HCT116 (cell line): ENCODE measurements around the gene SPA17. TPM values are rescaled to one million over a fixed set of nuclear protein-coding genes. Genes with fewer than 3 reads are reported as not detected.

Experiments used
- ATAC-seq: fragments of 200-7000 bp; cut with Tn5 transposase; 2 replicates; pipeline ENCODE4 v1.9.1; 2020; ENCODE audit warnings: mild to moderate bottlenecking, moderate library complexity
- BruUV-seq: library from RNA; stranded (reverse); fragments of 400-500 nt; replicated peaks from 2 replicates; lab custom pipeline; 2021; lab: Mats Ljungman, UMichigan
- CTCF ChIA-PET: fragments of 300-600 bp; sonication (Branson Sonifier 250); formaldehyde crosslinking; loops from one replicate; lab custom pipeline; 2021; ENCODE audit warnings: antibody characterized with exemption; lab: Charles Lee
- POLR2A ChIA-PET: fragments of 300-600, 350-600 bp; sonication (Branson Sonifier 250); formaldehyde crosslinking; loops from one replicate; lab custom pipeline; 2021; ENCODE audit warnings: antibody characterized with exemption; lab: Charles Lee
- RAD21 ChIA-PET, 2 experiments: fragments of 300-600 bp; sonication (Branson Sonifier 250); formaldehyde crosslinking; loops; one replicate each; lab custom pipeline; 2023; ENCODE audit warnings: low total read pairs in 2 of 2; ENCODE audit not compliant: uncharacterized antibody in 2 of 2, unreplicated experiment in 2 of 2, low non-redundant PET in 1 of 2; lab: Charles Lee
- DNase-seq: peaks from one replicate; pipeline ENCODE4 v3.0.0-alpha.2; 2010; ENCODE audit warnings: low read depth, low spot score
- H2AFZ ChIP-seq: fragments of 200-600 bp; shearing (Covaris generic), sonication (generic); 2 replicates; pipeline ENCODE4 v1.6.1; 2017; ENCODE audit warnings: low read depth, mixed run types, mixed read lengths, antibody characterized with exemption, low read length; ENCODE audit not compliant: poor library complexity, severe bottlenecking
- H3K27ac ChIP-seq: 2 replicates; pipeline ENCODE4 v1.5.1; 2012; ENCODE audit warnings: low read depth, low read length
- H3K27me3 ChIP-seq: fragments of 200-600 bp; sonication (generic); 2 replicates; pipeline ENCODE4 v1.6.1; 2016; ENCODE audit warnings: mixed run types, low read length, mixed read lengths; ENCODE audit not compliant: insufficient read depth
- H3K36me3 ChIP-seq, 2 experiments: fragments of 200-500 bp in 1 of 2; fragments of 200-600 bp in 1 of 2; sonication (Bioruptor generic) in 1 of 2; sonication (generic) in 1 of 2; 2 replicates each; pipeline versions ENCODE4 v1.5.1 to v1.6.1; 2014 to 2016; ENCODE audit warnings: low read length in 2 of 2, inconsistent platforms in 1 of 2, mixed read lengths in 1 of 2, mixed run types in 1 of 2; ENCODE audit not compliant: insufficient read depth in 2 of 2, control insufficient read depth in 1 of 2
- H3K4me1 ChIP-seq, 2 experiments: fragments of 200-600 bp in 1 of 2; sonication (generic) in 1 of 2; 2 replicates each; pipeline versions ENCODE4 v1.5.1 to v1.6.1; 2012 to 2017; ENCODE audit warnings: low read length in 2 of 2, inconsistent platforms in 1 of 2, mild to moderate bottlenecking in 1 of 2, mixed read lengths in 1 of 2, mixed run types in 1 of 2, moderate library complexity in 1 of 2; ENCODE audit not compliant: insufficient read depth in 2 of 2, control insufficient read depth in 1 of 2
- H3K4me2 ChIP-seq: fragments of 200-600 bp; sonication (generic); 2 replicates; pipeline ENCODE4 v1.6.1; 2017; ENCODE audit warnings: mixed run types, low read length, mixed read lengths
- H3K4me3 ChIP-seq, 2 experiments: fragments of 200-600 bp in 1 of 2; sonication (generic) in 1 of 2; replicated peaks in 1 of 2; 2 replicates each; pipeline ENCODE4 v1.5.1; 2011 to 2016; ENCODE audit warnings: low read length in 2 of 2, control low read depth in 1 of 2, low read depth in 1 of 2, mild to moderate bottlenecking in 1 of 2, mixed read lengths in 1 of 2, mixed run types in 1 of 2
- H3K79me2 ChIP-seq: fragments of 200-600 bp; sonication (generic); 2 replicates; pipeline ENCODE4 v1.6.1; 2017; ENCODE audit warnings: mild to moderate bottlenecking, mixed run types, low read length, moderate library complexity, mixed read lengths; ENCODE audit not compliant: insufficient read depth
- H3K9ac ChIP-seq: fragments of 200-600 bp; sonication (generic); 2 replicates; pipeline ENCODE4 v1.6.1; 2016; ENCODE audit warnings: low read length, mixed read lengths
- H3K9me2 ChIP-seq: fragments of 200-600 bp; sonication (generic), shearing (Covaris generic); 2 replicates; pipeline ENCODE4 v1.6.1; 2017; ENCODE audit warnings: mixed run types, mild to moderate bottlenecking, moderate library complexity; ENCODE audit not compliant: insufficient read depth
- H3K9me3 ChIP-seq, 2 experiments: fragments of 200-500 bp in 1 of 2; fragments of 200-600 bp in 1 of 2; sonication (Bioruptor generic) in 1 of 2; sonication (generic) in 1 of 2; 2 replicates each; pipeline ENCODE4 v1.6.1; 2014 to 2017; ENCODE audit warnings: low read length in 2 of 2, mixed read lengths in 2 of 2, inconsistent platforms in 1 of 2, low read depth in 1 of 2, mild to moderate bottlenecking in 1 of 2, mixed run types in 1 of 2, moderate library complexity in 1 of 2; ENCODE audit not compliant: control insufficient read depth in 1 of 2, insufficient read depth in 1 of 2
- H4K20me1 ChIP-seq: fragments of 200-600 bp; sonication (generic), shearing (Covaris generic); 2 replicates; pipeline ENCODE4 v1.6.1; 2017; ENCODE audit warnings: mixed run types, mild to moderate bottlenecking, moderate library complexity; ENCODE audit not compliant: insufficient read depth
- CBX3 ChIP-seq: IDR thresholded peaks from 2 replicates; pipeline ENCODE4 v1.6.1; 2012; ENCODE audit warnings: low read depth
- CEBPB ChIP-seq: IDR thresholded peaks from 2 replicates; pipeline ENCODE4 v1.6.1; 2012; ENCODE audit warnings: low read depth
- EGR1 ChIP-seq: IDR thresholded peaks from 2 replicates; pipeline ENCODE4 v1.6.1; 2012; ENCODE audit warnings: low read depth
- ELF1 ChIP-seq: IDR thresholded peaks from 2 replicates; pipeline ENCODE4 v1.6.1; 2012; ENCODE audit warnings: low read depth, borderline replicate concordance
- EZH2 ChIP-seq: fragments of 200-600 bp; sonication (generic); IDR thresholded peaks from 2 replicates; pipeline ENCODE4 v1.6.1; 2017; ENCODE audit warnings: antibody characterized with exemption, mixed run types
- EZH2phosphoT487 ChIP-seq: fragments of 200-600 bp; IDR thresholded peaks from 2 replicates; pipeline ENCODE4 v1.6.1; 2018; ENCODE audit warnings: antibody characterized with exemption, borderline replicate concordance
- JUND ChIP-seq: IDR thresholded peaks from 2 replicates; pipeline ENCODE4 v1.6.1; 2012
- POLR2A ChIP-seq: IDR thresholded peaks from 2 replicates; pipeline ENCODE4 v1.7.0; 2011; ENCODE audit warnings: borderline replicate concordance; ENCODE audit not compliant: insufficient read depth, insufficient read length; ENCODE audit errors: extremely low read depth
- RAD21 ChIP-seq: IDR thresholded peaks from 2 replicates; pipeline ENCODE4 v1.6.1; 2012; ENCODE audit warnings: low read depth, mild to moderate bottlenecking
- REST ChIP-seq: IDR thresholded peaks from 2 replicates; pipeline ENCODE4 v1.6.1; 2012; ENCODE audit warnings: low read depth
- SIN3A ChIP-seq: IDR thresholded peaks from 2 replicates; pipeline ENCODE4 v1.6.1; 2012; ENCODE audit warnings: low read depth
- SP1 ChIP-seq: IDR thresholded peaks from 2 replicates; pipeline ENCODE4 v1.6.1; 2012; ENCODE audit warnings: low read depth
- YY1 ChIP-seq: IDR thresholded peaks from 2 replicates; pipeline ENCODE4 v1.6.1; 2011; ENCODE audit warnings: low read length, low read depth, moderate library complexity, mild to moderate bottlenecking; ENCODE audit not compliant: insufficient replicate concordance; ENCODE audit errors: extremely low read depth
- ZFX ChIP-seq: fragments of 450-650 bp; IDR thresholded peaks from 2 replicates; pipeline ENCODE4 v1.6.1; 2017
- intact Hi-C: fragments of 100-400 bp; cut with micrococcal nuclease; formaldehyde crosslinking; loops from 2 replicates; pipeline ENCODE4 v1.10.0; 2022
- total RNA-seq: library from RNA; stranded (reverse); gene quantifications from one replicate; pipeline ENCODE4 v1.2.1, GENCODE V29; 2021; ENCODE audit not compliant: unreplicated experiment
- TF ChIP-seq, protein P1 (sequence below): IDR thresholded peaks from 2 replicates; pipeline ENCODE4 v1.6.1; 2011; ENCODE audit warnings: mild to moderate bottlenecking, low read length, moderate library complexity; ENCODE audit not compliant: insufficient replicate concordance; ENCODE audit errors: extremely low read depth

SPA17 gene
- total RNA-seq, 1 experiment from 2014 or later = 12.9 TPM

DNA sequence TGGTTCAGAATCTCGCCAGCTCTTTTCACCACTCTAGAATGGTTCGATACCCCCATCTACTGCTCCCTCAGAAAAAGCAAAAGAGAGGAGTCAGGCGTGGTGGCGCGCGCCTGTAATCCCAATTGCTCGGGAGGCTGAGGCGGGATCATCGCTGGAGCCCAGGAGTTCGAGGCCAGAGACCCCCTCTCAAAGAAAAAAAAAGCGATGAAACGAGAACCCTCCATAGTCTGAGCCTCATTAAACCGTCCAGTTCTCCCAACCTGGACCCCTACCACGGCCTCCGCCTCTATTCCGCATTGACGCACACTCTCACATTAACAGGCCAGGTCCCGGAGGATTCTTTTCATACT lies 439 bp downstream of the SPA17 start:
- no peaks in the 10 kb centered on the region for H3K9me2 ChIP-seq
- TF ChIP-seq CBX3 (no peak), SP1 (no peak), RAD21 (no peak), ZFX (no peak), SIN3A (no peak), EGR1 (no peak), EZH2 (no peak), REST (no peak), JUND (no peak), YY1 (no peak), CEBPB (no peak), ELF1 (no peak), EZH2phosphoT487 (no peak), POLR2A (no peak)
- TF ChIP-seq, protein P1, sequence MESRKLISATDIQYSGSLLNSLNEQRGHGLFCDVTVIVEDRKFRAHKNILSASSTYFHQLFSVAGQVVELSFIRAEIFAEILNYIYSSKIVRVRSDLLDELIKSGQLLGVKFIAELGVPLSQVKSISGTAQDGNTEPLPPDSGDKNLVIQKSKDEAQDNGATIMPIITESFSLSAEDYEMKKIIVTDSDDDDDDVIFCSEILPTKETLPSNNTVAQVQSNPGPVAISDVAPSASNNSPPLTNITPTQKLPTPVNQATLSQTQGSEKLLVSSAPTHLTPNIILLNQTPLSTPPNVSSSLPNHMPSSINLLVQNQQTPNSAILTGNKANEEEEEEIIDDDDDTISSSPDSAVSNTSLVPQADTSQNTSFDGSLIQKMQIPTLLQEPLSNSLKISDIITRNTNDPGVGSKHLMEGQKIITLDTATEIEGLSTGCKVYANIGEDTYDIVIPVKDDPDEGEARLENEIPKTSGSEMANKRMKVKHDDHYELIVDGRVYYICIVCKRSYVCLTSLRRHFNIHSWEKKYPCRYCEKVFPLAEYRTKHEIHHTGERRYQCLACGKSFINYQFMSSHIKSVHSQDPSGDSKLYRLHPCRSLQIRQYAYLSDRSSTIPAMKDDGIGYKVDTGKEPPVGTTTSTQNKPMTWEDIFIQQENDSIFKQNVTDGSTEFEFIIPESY = no peak
- no peaks in the 10 kb centered on the region for H4K20me1 ChIP-seq
- peak overlapping the region; percentile 85 for H3K4me2 ChIP-seq
- intact Hi-C loops = no loop called here
- ChIA-PET POLR2A (interaction anchor here (1.0 kb wide), 1 partner anchor 9 kb away, joined by 3 read pairs; no protein-coding TSS in a partner anchor), RAD21 (interaction anchor here in 1 of 2 experiments (0.6 to 1.0 kb wide), 3 partner anchors 89 to 99 kb away, joined by 3 to 5 read pairs (median 4); partner anchors contain the start of gene ESAM), CTCF (interaction anchor here (0.7 to 1.7 kb wide), 4 partner anchors 73 to 162 kb away, joined by 3 to 6 read pairs (median 4); no protein-coding TSS in a partner anchor)
- ATAC-seq = peak; percentile 4; the same call in 1 of the 2 replicates
- no TSS peak for BruUV-seq
- H3K9ac ChIP-seq = peak overlapping the region; percentile 88
- H3K36me3 ChIP-seq = no peaks in the 10 kb centered on the region
- peak overlapping the region; percentile 75 to 90 for H3K4me3 ChIP-seq
- H3K79me2 ChIP-seq = no peaks in the 10 kb centered on the region
- H3K4me1 ChIP-seq = peaks cover 3 to 20% of the 10 kb centered on the region in 2 experiments; a peak in 3 of 4 replicates
- no peaks in the 10 kb centered on the region for H3K27me3 ChIP-seq
- no peak for DNase-seq
- H3K27ac ChIP-seq = peak overlapping the region; percentile 59
- no peaks in the 10 kb centered on the region for H3K9me3 ChIP-seq
- H2AFZ ChIP-seq = peak overlapping the region; percentile 59
